SK-N-SH treated with all-trans-retinoic acid at 6 μM for 48 hours (cell line): Measurements from ENCODE around the gene MAPK1IP1L.
"Not testable (repeated sequence)": the region's sequence is repeated elsewhere in the genome, so short reads cannot be mapped to it uniquely, and the experiment has no call there.

Source experiments
- ARNTL ChIP-seq: fragments of 450-650 bp; formaldehyde crosslinking; IDR thresholded peaks from 2 replicates; pipeline ENCODE4 v1.5.0; 2020; ENCODE audit warnings: low read depth, mild to moderate bottlenecking, moderate library complexity, borderline replicate concordance
- CREB5 ChIP-seq: fragments of 250-450 bp; sonication (Bioruptor Pico); IDR thresholded peaks from 2 replicates; pipeline ENCODE4 v1.5.1; 2020; ENCODE audit warnings: low read depth, mild to moderate bottlenecking, moderate library complexity
- CSDC2 ChIP-seq: fragments of 250-450 bp; sonication (Bioruptor Pico); IDR thresholded peaks from 2 replicates; pipeline ENCODE4 v1.5.0; 2020; ENCODE audit warnings: mild to moderate bottlenecking, moderate library complexity
- ZC3H10 ChIP-seq: fragments of 250-450 bp; sonication (Bioruptor Pico); IDR thresholded peaks from 2 replicates; pipeline ENCODE4 v1.5.1; 2021; ENCODE audit warnings: mild to moderate bottlenecking, moderate library complexity

- not testable (repeated sequence) for TF ChIP-seq ZC3H10 (CRISPR knock-in tag); CSDC2 (CRISPR knock-in tag); CREB5; ARNTL (CRISPR knock-in tag)
Observed at GRCh38 chr14:55037995-55038394, 13.5 kb upstream of the MAPK1IP1L start.
